Measurements from ENCODE around the gene DEPDC5. TPM values are rescaled to one million over a fixed set of nuclear protein-coding genes. Genes with fewer than 3 reads are reported as not detected.
A peak's percentile ranks its signal among the peaks of the same experiment; 100 is the strongest.

DEPDC5 gene
- total and polyA plus RNA-seq, 9 of the 15 experiments (the other 6 are each of a cell fraction or from before 2014, with no cell fraction given): 2.3 to 12.3 (median 10.7) TPM

DNA sequence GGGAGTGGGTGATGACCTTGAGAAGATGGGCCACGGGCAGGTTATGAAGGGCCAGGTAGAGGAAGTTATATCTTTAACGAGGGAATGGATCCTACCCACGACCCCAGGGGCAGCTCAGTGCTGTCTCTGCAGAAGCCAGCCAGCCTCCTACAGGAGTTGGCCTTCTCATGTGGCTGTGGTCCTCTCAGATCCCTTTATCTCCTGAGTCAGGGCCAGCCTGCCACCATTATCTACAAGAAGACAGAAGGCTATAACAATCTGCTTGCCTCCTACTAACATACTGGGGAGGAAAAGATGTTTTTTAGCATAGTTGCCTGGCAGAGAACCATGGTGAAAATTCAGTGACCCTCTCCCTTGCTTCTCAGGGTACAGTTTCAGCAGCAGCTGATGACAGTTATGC is 183.5 kb downstream of the DEPDC5 start (continued):
- TF ChIP-seq SAFB2 (IDR thresholded peaks at IDR 0.05; ENCODE audit: borderline replicate concordance, low read depth, low read length, severe bottlenecking): no peak
- peak; percentile 53 to 59 for TF ChIP-seq KDM1A (IDR thresholded peaks at IDR 0.05)
- TF ChIP-seq RBM39 (optimal IDR thresholded peaks at IDR 0.05; ENCODE audit: low read depth, low read length): no peak
- TF ChIP-seq PPARD (CRISPR knock-in tag; IDR thresholded peaks at IDR 0.05): no peak
- 0 out of 2 replicates have a peak, but pooled peaks have one; percentile 30 for TF ChIP-seq CREB1 (IDR thresholded peaks at IDR 0.05)
- no peak for TF ChIP-seq CREB1 (CRISPR knock-in tag; IDR thresholded peaks at IDR 0.05)
- no peak for TF ChIP-seq MCM7 (IDR thresholded peaks at IDR 0.05)
- TF ChIP-seq TFAM (CRISPR knock-in tag; conservative IDR thresholded peaks at IDR 0.05): no peak
- no peak for TF ChIP-seq GABPA (tag; conservative IDR thresholded peaks at IDR 0.05; ENCODE audit: low read depth)
- TF ChIP-seq, protein P1, sequence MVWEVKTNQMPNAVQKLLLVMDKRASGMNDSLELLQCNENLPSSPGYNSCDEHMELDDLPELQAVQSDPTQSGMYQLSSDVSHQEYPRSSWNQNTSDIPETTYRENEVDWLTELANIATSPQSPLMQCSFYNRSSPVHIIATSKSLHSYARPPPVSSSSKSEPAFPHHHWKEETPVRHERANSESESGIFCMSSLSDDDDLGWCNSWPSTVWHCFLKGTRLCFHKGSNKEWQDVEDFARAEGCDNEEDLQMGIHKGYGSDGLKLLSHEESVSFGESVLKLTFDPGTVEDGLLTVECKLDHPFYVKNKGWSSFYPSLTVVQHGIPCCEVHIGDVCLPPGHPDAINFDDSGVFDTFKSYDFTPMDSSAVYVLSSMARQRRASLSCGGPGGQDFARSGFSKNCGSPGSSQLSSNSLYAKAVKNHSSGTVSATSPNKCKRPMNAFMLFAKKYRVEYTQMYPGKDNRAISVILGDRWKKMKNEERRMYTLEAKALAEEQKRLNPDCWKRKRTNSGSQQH (CRISPR knock-in tag; IDR thresholded peaks at IDR 0.05): no peak
- TF ChIP-seq NR2F6 (CRISPR knock-in tag; IDR thresholded peaks at IDR 0.05): no peak
- TF ChIP-seq ZSCAN29 (IDR thresholded peaks at IDR 0.05): no peak
- TF ChIP-seq KLF16 (IDR thresholded peaks at IDR 0.05): peak; percentile 88
- TF ChIP-seq ZSCAN32 (CRISPR knock-in tag; IDR thresholded peaks at IDR 0.05): no peak
- peak; percentile 23; the same call in 1 of the 2 replicates for TF ChIP-seq MBD2 (IDR thresholded peaks at IDR 0.05; ENCODE audit: borderline replicate concordance, low read depth)
- TF ChIP-seq, protein P2, sequence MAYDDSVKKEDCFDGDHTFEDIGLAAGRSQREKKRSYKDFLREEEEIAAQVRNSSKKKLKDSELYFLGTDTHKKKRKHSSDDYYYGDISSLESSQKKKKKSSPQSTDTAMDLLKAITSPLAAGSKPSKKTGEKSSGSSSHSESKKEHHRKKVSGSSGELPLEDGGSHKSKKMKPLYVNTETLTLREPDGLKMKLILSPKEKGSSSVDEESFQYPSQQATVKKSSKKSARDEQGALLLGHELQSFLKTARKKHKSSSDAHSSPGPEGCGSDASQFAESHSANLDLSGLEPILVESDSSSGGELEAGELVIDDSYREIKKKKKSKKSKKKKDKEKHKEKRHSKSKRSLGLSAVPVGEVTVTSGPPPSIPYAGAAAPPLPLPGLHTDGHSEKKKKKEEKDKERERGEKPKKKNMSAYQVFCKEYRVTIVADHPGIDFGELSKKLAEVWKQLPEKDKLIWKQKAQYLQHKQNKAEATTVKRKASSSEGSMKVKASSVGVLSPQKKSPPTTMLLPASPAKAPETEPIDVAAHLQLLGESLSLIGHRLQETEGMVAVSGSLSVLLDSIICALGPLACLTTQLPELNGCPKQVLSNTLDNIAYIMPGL (CRISPR knock-in tag; IDR thresholded peaks at IDR 0.05): no peak
- TF ChIP-seq ZNF830 (CRISPR knock-in tag; IDR thresholded peaks at IDR 0.05): no peak
- TF ChIP-seq MYC (IDR thresholded peaks at IDR 0.05; ENCODE audit: low read depth, low read length): peak; percentile 43; the same call in 1 of the 2 replicates
- no peak for TF ChIP-seq MYC (CRISPR knock-in tag; IDR thresholded peaks at IDR 0.05; ENCODE audit: borderline replicate concordance, low read depth)
- TF ChIP-seq CSDE1 (IDR thresholded peaks at IDR 0.05): no peak
- TF ChIP-seq, protein P3, sequence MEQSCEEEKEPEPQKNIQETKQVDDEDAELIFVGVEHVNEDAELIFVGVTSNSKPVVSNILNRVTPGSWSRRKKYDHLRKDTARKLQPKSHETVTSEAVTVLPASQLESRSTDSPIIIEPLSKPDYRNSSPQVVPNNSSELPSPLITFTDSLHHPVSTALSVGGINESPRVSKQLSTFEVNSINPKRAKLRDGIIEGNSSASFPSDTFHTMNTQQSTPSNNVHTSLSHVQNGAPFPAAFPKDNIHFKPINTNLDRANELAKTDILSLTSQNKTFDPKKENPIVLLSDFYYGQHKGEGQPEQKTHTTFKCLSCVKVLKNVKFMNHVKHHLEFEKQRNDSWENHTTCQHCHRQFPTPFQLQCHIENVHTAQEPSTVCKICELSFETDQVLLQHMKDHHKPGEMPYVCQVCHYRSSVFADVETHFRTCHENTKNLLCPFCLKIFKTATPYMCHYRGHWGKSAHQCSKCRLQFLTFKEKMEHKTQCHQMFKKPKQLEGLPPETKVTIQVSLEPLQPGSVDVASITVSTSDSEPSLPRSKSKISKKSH (CRISPR knock-in tag; IDR thresholded peaks at IDR 0.05): no peak
- TF ChIP-seq, protein P4, sequence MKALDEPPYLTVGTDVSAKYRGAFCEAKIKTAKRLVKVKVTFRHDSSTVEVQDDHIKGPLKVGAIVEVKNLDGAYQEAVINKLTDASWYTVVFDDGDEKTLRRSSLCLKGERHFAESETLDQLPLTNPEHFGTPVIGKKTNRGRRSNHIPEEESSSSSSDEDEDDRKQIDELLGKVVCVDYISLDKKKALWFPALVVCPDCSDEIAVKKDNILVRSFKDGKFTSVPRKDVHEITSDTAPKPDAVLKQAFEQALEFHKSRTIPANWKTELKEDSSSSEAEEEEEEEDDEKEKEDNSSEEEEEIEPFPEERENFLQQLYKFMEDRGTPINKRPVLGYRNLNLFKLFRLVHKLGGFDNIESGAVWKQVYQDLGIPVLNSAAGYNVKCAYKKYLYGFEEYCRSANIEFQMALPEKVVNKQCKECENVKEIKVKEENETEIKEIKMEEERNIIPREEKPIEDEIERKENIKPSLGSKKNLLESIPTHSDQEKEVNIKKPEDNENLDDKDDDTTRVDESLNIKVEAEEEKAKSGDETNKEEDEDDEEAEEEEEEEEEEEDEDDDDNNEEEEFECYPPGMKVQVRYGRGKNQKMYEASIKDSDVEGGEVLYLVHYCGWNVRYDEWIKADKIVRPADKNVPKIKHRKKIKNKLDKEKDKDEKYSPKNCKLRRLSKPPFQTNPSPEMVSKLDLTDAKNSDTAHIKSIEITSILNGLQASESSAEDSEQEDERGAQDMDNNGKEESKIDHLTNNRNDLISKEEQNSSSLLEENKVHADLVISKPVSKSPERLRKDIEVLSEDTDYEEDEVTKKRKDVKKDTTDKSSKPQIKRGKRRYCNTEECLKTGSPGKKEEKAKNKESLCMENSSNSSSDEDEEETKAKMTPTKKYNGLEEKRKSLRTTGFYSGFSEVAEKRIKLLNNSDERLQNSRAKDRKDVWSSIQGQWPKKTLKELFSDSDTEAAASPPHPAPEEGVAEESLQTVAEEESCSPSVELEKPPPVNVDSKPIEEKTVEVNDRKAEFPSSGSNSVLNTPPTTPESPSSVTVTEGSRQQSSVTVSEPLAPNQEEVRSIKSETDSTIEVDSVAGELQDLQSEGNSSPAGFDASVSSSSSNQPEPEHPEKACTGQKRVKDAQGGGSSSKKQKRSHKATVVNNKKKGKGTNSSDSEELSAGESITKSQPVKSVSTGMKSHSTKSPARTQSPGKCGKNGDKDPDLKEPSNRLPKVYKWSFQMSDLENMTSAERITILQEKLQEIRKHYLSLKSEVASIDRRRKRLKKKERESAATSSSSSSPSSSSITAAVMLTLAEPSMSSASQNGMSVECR (CRISPR knock-in tag; IDR thresholded peaks at IDR 0.05): no peak
- TF ChIP-seq CBFB (CRISPR knock-in tag; IDR thresholded peaks at IDR 0.05): no peak

Data from K562 (cell line).